SHP77 (cell line): ENCODE data around the gene ASB15.
"Not testable (repeated sequence)": the region's sequence is repeated elsewhere in the genome, so short reads cannot be mapped to it uniquely, and the experiment has no call there.

ENCODE experiments used
- DNase-seq, 2 experiments: peaks; one replicate each; lab custom pipeline; 2025; lab: John Stamatoyannopoulos, UW

The ASB15 gene

GRCh38 chr7:123598657-123599056 lies 3.0 kb upstream of the ASB15 start:
- peak; percentile 67 to 75 for DNase-seq

- DNase-seq: peak in 1 of 2 experiments; percentile 12
Measured at GRCh38 chr7:123599766-123600165, 1.9 kb upstream of the ASB15 start.

GRCh38 chr7:123600876-123601275 lies 745 bp upstream of the ASB15 start:
- peak in 1 of 2 experiments; percentile 12 for DNase-seq

DNA sequence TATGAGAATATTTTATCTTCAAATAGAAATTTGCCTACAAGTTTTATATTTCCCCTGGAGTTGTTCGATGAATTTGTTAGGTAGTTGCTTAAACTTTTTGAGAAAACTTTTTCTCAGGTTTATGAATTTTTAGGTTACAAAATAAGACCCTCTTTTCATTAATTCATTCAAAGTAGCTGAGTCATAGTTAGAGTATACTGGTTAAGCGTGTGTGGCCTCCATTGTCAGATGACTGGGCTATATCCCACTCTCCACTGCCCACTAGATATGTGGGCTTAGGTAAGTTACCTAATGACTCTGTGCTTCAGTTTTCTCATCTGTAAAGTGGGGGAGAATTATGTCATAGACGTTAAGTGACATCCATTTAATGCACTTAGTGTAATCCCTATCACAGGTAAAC lies 1.0 kb downstream of the ASB15 start:
- DNase-seq: peak in 1 of 2 experiments; percentile 40

GRCh38 chr7:123604739-123605138 lies 3.1 kb downstream of the ASB15 start:
- DNase-seq: peak in 1 of 2 experiments; percentile 11

GRCh38 chr7:123607423-123607975 lies 5.9 kb downstream of the ASB15 start:
- no peak for DNase-seq

GRCh38 chr7:123608991-123609882 lies 7.6 kb downstream of the ASB15 start:
- DNase-seq: peak; percentile 61 to 67

GRCh38 chr7:123609883-123610239 lies 8.2 kb downstream of the ASB15 start:
- DNase-seq: no peak

- no peak for DNase-seq
Measured at GRCh38 chr7:123612024-123612423, 10.4 kb downstream of the ASB15 start.

DNA sequence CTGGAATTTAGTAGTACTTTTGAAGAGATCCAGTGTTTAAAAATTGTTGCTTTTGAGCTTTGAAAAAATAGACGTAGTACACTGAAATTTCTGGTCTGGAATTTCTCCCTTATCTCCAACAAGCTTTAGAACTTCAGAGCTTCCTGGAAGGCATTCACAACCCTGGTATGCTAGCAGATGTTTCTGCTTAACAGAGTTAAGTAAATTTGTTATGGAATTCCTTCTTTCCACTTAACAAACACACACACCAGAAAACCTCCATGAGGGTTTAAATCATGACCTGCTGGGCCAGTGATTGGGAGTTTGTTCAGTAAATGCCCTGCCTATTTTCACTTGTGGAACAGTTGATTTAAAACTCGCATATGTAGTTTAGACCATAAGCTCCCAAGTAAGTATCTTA lies 13.7 kb downstream of the ASB15 start:
- no peak for DNase-seq

GRCh38 chr7:123616223-123616622 lies 14.6 kb downstream of the ASB15 start:
- no peak for DNase-seq

DNA sequence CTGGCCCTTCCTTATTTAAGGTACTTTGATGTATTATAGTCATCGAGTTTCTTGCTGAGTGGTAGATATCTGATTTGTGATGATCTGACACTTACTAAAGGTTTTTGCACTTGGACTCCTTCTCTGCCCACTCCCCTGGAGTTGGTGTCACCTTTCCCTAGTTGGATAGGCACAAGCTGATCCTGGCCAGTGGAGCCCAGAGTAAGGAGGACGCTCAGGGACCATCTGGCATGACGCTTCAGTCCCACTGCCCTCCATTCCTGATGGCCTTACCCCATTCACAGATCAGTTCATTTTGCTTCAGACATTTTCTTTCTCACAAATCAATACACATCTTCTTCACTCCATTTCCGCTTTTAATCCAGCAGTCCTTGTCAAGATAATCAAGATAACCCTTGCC lies 20.1 kb downstream of the ASB15 start:
- peak in 1 of 2 experiments; percentile 35 for DNase-seq

GRCh38 chr7:123622660-123623386 lies 21.2 kb downstream of the ASB15 start:
- DNase-seq: peak; percentile 84 to 92

DNA sequence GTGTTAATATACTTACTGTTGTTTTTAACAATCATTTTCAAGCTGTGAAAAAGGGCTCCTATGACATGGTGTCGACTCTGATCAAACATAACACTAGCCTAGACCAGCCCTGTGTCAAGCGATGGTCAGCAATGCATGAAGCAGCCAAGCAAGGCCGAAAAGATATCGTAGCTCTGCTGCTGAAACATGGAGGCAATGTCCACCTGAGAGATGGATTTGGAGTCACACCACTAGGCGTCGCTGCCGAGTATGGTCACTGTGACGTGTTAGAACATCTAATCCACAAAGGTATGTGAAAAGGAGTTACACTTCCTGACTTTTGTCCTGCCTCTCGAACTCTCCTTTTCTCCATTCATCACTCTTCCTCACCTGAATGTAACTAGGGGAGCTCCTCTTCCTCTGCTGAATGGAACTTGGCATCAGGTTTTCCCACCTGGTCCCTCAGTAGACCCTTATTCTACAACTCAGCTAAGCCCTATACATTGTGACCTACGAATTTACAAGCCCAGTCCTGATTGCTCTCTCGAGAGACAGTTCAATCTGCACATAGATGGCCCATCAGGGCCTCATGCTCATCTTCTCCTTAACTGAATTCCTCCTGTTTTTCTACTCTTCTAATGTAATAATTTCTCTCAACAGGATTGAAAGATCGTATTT lies 23.0 kb downstream of the ASB15 start:
- no peak for DNase-seq

- no peak for DNase-seq
Measured at GRCh38 chr7:123625254-123625653, 23.6 kb downstream of the ASB15 start.

DNA sequence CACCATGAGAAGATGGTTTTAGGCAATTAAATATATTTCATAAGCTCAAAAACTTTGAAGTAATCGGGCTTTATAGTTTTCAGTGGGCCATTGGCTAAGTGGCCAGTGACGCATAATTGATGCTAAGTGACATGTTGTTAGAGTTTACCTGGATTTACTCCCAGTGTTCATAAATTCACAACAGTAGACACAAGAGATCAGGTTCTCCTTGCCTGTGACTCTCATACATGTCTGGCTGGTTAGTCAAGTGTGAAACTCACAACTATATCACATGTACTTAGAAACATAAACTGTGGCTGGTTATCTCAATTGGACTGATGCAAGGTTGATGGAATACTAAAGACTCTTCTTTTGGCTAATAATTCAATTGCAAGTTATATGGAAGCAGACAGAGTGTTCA lies 26.2 kb downstream of the ASB15 start:
- no peak for DNase-seq

DNA sequence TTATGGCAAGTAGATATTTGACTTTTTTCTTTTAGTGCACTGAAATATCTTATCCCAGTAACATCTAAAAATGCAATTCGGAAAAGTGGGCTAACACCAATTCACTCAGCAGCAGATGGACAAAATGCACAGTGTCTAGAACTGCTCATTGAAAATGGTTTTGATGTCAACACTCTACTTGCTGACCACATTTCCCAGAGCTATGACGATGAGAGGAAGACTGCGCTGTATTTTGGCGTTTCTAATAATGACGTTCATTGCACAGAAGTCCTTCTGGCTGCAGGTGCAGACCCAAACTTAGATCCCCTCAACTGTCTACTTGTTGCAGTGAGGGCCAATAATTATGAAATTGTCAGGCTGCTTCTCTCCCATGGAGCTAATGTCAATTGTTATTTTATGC lies 27.2 kb downstream of the ASB15 start:
- no peak for DNase-seq

DNA sequence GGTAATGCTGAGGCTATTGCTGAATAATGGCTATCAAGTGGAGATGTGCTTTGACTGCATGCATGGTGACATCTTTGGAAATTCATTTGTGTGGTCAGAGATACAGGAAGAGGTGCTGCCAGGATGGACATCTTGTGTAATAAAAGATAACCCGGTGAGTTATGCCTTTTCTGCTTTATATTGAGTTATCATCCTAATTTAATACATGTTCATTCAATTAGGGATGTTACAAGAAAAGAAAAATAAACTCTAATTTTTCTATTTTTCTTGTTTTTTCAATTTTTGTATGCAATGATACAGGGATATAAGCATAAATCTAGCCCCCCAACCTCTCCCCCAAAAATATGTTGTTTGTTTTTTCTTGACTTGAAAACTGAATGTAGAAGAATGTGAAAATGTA lies 27.7 kb downstream of the ASB15 start:
- DNase-seq: no peak

DNA sequence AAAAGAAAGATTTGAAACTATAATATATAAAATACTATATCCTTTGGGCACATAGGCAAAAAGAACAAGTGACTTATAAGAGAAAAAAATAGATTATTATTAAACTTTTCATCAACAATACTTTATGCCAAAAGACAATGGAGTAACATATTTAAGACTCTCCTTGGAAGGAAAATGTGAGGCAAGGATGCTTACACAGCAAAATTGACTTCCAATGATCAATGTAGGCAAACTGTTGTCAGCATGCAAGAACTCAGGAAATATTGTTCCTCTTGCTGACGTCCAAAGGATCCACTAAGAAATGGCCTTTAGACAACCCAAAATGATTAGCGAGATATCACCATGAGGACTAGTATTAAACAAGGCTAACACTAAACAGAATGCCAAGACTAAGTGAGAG lies 31.2 kb downstream of the ASB15 start:
- no peak for DNase-seq

DNA sequence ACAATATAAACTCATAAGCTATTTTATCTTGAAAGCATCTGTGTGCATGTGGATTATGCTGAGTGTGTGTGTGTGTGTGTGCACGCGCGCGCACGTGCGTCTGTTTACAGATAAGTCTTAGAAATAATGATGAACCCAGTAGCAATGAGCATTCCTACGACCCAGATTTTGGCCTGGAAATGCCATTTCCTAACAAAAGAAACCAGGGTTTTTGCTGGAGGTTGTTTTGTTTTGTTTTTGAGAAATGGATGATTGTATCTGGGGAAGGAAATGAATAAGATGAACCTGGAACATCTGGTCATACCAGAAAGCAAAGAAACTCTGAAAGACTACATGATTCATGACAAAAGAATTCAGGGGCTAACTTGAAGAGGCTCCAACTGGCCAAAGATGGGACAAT lies 31.9 kb downstream of the ASB15 start:
- no peak for DNase-seq

DNA sequence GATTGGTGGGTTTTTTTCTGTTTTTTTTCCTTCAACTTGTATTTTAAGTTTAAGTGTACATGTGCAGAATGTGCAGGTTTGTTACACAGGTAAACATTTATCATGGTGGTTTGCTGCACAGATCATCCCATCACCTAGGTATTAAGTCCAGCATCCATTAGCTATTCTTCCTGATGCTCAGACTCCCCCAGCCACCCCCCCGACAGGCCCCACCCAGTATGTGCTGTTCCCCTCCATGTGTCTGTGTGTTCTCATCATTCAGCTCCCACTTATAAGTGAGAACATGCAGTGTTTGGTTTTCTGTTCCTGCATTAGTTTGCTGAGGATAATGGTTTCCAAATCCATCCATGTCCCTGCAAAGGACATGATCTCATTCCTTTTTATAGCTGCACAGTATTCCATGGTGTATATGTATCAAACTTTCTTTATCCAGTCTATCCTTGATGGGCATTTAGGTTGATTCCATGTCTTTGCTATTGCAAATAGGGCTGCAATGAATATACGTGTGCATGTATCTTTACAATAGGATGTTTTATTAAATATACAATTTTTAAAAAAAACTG lies 32.5 kb downstream of the ASB15 start:
- DNase-seq: not testable (repeated sequence)
